HG02943 (cell line): ENCODE results near the gene CDX2.

Experiments
- ATAC-seq: cut with Tn5 transposase; IDR thresholded peaks from one replicate; pipeline ENCODE4 v1.9.1; 2021; ENCODE audit warnings: mild to moderate bottlenecking, low read depth, moderate library complexity; ENCODE audit not compliant: unreplicated experiment

The CDX2 gene

GRCh38 chr13:27933580-27934328 lies 35.4 kb downstream of the CDX2 start:
- ATAC-seq: no peak

- no peak for ATAC-seq
Measured at GRCh38 chr13:27933118-27933517, 36.0 kb downstream of the CDX2 start.

GRCh38 chr13:27929868-27930267 lies 39.2 kb downstream of the CDX2 start:
- ATAC-seq: no peak

- ATAC-seq: no peak
Measured at GRCh38 chr13:27928805-27929753, 40.0 kb downstream of the CDX2 start.

GRCh38 chr13:27928353-27928804 lies 40.7 kb downstream of the CDX2 start:
- ATAC-seq: no peak

GRCh38 chr13:27927444-27928352 lies 41.4 kb downstream of the CDX2 start:
- no peak for ATAC-seq

- ATAC-seq: no peak
Measured at GRCh38 chr13:27926644-27927434, 42.3 kb downstream of the CDX2 start.

GRCh38 chr13:27925220-27925991 lies 43.7 kb downstream of the CDX2 start:
- ATAC-seq: no peak

- ATAC-seq: no peak
Measured at GRCh38 chr13:27924529-27925141, 44.5 kb downstream of the CDX2 start.

- no peak for ATAC-seq
Measured at GRCh38 chr13:27923794-27924528, 45.2 kb downstream of the CDX2 start.

- no peak for ATAC-seq
Measured at GRCh38 chr13:27922883-27923612, 46.1 kb downstream of the CDX2 start.

GRCh38 chr13:27921961-27922882 lies 46.9 kb downstream of the CDX2 start:
- no peak for ATAC-seq

- ATAC-seq: no peak
Measured at GRCh38 chr13:27921421-27921960, 47.6 kb downstream of the CDX2 start.

- no peak for ATAC-seq
Measured at GRCh38 chr13:27920677-27921420, 48.3 kb downstream of the CDX2 start.
